ENCODE measurements around the gene CHMP1A.

Gene CHMP1A

DNA sequence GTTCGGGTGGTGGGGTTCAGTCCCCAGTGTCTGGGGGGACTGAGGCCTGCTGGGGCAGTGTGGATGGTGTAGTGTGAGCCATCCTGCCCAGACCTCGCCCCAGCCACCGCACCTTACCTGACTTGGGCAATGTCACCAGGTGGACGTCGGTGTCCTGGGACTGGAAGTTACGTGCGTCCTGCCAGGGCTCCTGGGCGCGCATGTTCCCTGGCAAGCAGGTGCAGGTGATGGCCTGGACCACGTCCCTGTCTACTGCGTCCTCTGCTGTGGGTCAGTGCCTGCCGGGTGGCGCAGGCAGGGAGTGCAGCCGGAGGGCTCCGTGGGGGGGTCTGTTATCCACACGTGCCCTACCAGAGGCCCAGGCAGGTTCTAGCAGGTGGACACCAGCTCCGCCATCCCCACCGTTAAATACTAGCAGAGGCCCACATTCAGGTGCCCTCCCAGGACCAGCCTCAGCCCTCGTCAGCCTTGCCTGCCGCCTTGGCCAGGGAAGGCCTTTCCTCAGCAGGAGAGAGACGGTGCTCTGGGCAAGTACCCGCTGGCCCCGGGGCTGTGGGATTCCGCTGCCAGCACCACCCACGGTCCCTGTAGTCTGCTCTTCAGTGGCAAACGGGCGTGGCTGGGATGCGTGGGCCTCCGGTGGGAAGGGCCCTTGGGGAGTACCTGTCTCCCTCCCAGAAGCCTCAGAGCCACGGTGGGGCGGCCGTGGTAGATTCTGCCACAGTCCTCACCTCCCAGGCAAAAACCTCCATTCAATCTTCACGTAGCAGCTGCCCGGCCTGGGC is 52.1 kb downstream of the CHMP1A start:
- in situ Hi-C loops (cut with HindIII; ENCODE audit: low sequenced_read_pairs): no loop called here
- TF ChIP-seq, protein P1, sequence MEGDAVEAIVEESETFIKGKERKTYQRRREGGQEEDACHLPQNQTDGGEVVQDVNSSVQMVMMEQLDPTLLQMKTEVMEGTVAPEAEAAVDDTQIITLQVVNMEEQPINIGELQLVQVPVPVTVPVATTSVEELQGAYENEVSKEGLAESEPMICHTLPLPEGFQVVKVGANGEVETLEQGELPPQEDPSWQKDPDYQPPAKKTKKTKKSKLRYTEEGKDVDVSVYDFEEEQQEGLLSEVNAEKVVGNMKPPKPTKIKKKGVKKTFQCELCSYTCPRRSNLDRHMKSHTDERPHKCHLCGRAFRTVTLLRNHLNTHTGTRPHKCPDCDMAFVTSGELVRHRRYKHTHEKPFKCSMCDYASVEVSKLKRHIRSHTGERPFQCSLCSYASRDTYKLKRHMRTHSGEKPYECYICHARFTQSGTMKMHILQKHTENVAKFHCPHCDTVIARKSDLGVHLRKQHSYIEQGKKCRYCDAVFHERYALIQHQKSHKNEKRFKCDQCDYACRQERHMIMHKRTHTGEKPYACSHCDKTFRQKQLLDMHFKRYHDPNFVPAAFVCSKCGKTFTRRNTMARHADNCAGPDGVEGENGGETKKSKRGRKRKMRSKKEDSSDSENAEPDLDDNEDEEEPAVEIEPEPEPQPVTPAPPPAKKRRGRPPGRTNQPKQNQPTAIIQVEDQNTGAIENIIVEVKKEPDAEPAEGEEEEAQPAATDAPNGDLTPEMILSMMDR (IDR thresholded peaks at IDR 0.05; ENCODE audit: low read depth, low read length): no peak
- H3K4me3 ChIP-seq (ENCODE audit: low read depth, low read length): no peak overlapping the region
- DNase-seq (ENCODE audit: low read depth, low spot score): no peak

DNA sequence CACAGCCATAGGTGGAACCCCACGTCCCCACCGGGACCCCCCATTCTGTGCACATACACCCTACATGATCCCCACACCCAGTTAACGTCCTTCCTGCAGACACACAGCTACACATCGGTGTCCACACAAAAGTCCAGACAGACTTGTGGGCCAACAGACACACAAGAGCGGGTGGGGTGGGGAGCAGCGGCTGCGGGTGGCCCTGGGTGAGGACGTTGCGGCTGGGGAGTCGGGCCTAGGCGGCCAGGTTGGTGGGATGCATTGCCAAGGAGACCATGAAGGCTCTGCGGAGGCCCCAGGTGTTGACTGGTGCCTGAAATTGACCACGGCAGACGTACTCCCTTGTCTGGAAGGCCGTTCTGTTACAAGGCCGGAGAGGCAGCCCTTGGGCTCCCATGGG is 52.7 kb downstream of the CHMP1A start:
- TF ChIP-seq, protein P1 (IDR thresholded peaks at IDR 0.05; ENCODE audit: low read depth, low read length): no peak
- no peak overlapping the region for H3K4me3 ChIP-seq (ENCODE audit: low read depth, low read length)
- DNase-seq (ENCODE audit: low read depth, low spot score): no peak
- in situ Hi-C loops (cut with HindIII; ENCODE audit: low sequenced_read_pairs): no loop called here

DNA sequence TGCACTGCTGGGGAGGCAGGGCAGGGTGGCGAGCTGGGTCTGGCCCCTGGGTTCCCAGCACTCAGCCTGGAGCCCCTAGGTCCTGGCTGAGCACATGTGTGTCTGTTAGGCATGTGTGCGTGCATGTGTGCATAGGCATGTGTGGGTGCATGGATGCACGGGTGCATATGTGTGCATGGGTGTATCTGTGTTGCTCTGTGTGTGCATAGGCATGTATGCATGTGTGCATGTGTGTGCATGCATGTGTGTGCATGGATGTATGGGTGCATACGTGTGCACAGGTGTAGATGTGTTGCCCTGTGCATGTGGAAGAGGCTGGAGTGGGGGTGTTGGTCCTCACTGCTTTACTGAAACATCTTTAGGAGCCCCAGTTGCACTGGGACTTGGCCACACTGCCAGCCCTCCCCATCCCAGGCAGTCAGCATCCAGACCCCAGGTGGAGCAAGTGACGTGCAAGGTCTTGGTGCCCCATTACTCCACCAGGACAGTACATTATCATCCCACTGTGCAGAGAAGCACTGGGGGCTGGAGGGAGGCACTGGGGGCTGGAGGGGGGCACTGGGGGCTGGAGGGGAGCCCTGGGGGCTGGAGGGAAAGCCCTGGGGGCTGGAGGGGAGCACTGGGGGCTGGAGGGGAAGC is 54.4 kb downstream of the CHMP1A start:
- TF ChIP-seq, protein P1 (IDR thresholded peaks at IDR 0.05; ENCODE audit: low read depth, low read length): no peak
- no peak for DNase-seq (ENCODE audit: low read depth, low spot score)
- no peak overlapping the region for H3K4me3 ChIP-seq (ENCODE audit: low read depth, low read length)
- in situ Hi-C loops (cut with HindIII; ENCODE audit: low sequenced_read_pairs): no loop called here

DNA sequence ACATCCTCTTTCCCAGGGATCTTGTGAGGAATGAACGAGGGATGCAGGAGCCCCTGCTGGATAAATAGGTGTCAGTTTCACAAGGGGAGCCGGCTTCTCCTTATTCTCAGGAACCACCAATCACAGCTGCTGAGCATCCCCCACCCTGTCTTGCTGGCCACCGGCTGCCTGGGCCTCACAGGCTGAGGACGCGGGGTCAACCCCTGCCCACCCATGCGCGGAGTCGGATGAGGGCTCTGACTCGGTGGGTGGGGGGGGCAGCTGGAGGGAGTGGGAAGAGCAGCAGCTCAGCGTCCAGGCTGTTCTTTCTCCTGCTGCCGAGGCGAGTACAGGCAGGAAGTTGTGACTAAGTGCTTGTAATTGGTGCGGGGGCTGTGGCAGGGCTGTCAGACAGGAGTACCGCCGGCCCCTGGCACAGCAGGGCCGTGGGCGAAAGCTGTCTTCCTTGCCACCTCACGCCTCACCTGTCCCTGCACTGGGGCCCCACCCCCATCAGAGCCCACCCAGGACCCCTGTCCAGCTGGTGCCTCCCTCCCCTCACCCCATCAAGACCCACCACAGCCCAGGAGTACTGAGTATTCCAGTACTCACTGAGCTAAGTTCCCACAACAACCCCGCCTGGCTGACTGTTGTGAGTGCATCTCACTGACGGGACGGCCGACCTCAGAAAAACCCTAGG is 55.1 kb downstream of the CHMP1A start:
- TF ChIP-seq, protein P1 (IDR thresholded peaks at IDR 0.05; ENCODE audit: low read depth, low read length): no peak
- peak; percentile 87 for DNase-seq (ENCODE audit: low read depth, low spot score)
- H3K4me3 ChIP-seq (ENCODE audit: low read depth, low read length): no peak overlapping the region
- in situ Hi-C loops (cut with HindIII; ENCODE audit: low sequenced_read_pairs): no loop called here

DNA sequence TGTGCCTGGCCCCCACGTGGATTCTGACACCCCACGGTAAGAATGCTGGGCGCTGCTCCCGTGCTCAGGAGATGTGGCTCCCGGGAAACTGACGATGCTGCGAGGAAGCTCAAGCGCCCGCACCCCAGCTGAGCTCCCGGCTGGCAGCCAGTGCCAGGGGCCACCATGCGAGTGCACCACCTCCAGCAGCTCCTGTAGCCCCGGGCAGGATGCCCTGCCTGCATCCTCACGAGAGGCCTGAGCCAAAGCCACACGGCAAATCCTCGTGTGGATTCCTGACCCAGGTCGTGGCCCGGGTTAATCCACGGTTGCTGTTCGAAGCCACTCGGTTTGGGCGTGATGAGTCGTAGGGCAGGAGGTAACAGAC is 55.6 kb downstream of the CHMP1A start:
- no peak overlapping the region for H3K4me3 ChIP-seq (ENCODE audit: low read depth, low read length)
- in situ Hi-C loops (cut with HindIII; ENCODE audit: low sequenced_read_pairs): no loop called here
- DNase-seq (ENCODE audit: low read depth, low spot score): no peak
- TF ChIP-seq, protein P1 (IDR thresholded peaks at IDR 0.05; ENCODE audit: low read depth, low read length): no peak

DNA sequence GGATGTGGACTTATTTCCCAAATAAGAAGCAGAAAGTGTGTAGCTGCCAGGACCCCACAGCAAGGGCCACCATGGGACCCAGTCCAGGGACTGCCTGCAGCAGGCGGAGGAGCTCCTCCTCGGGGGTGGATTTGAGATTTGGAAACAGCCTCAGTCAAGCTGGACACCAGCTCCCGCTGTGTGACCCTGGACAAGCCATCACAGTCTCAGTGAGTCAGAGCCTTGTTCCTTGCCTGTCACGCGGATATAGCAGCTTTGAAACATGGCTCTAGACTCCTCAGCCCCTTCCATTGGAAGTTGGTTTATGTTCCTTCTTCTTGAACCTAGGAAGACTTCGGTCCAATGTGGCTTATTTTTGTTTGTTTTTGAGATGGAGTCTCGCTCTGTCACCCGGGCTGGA is 56.6 kb downstream of the CHMP1A start:
- DNase-seq (ENCODE audit: low read depth, low spot score): no peak
- no peak overlapping the region for H3K4me3 ChIP-seq (ENCODE audit: low read depth, low read length)
- in situ Hi-C loops (cut with HindIII; ENCODE audit: low sequenced_read_pairs): no loop called here
- TF ChIP-seq, protein P1 (IDR thresholded peaks at IDR 0.05; ENCODE audit: low read depth, low read length): no peak
